Pancreas (tissue), 10 donors: ENCODE data around the gene NLGN4Y. TPM values are rescaled to one million over a fixed set of nuclear protein-coding genes. Genes with fewer than 3 reads are reported as not detected.

Source experiments
- ATAC-seq, 4 donors: fragments of 200-7000 bp; cut with Tn5 transposase; one replicate each; pipeline versions ENCODE4 v1.8.0 to v1.9.1; 2020; ENCODE audit warnings: mild to moderate bottlenecking in 4 of 4, moderate library complexity in 4 of 4
- DNase-seq, 6 donors: peaks; one replicate each; pipeline ENCODE4 v3.0.0-alpha.2; 2020
- FAIRE-seq: peaks from 2 replicates; lab custom pipeline; 2012; peaks lifted over from hg19 to GRCh38; lab: Jason Lieb, UNC
- H3K27ac ChIP-seq, 4 donors: fragments of 200-600 bp; sonication (generic); 1 replicate in 3 of 4; 2 replicates in 1 of 4; pipeline versions ENCODE4 v1.5.0 to v1.8.0; 2020
- H3K27me3 ChIP-seq, 4 donors: fragments of 200-600 bp; one replicate each; pipeline ENCODE4 v1.8.0; 2021
- H3K36me3 ChIP-seq, 3 donors: fragments of 200-600 bp; sonication (generic) in 1 of 3; one replicate each; pipeline versions ENCODE4 v1.5.0 to v1.8.0; 2020 to 2021
- H3K4me1 ChIP-seq, 3 donors: fragments of 200-600 bp; one replicate each; pipeline ENCODE4 v1.8.0; 2021
- H3K4me3 ChIP-seq, 4 donors: fragments of 200-600 bp; sonication (generic) in 2 of 4; one replicate each; pipeline versions ENCODE4 v1.5.0 to v1.8.0; 2020 to 2021
- H3K9me3 ChIP-seq, 4 donors: fragments of 200-600 bp; one replicate each; pipeline ENCODE4 v1.8.0; 2021
- WGBS, 2 donors: extraction: QIAGEN DNeasy Blood & Tissue Kit; methylation state at CpG; one replicate each; pipeline ENCODE4 v1.1.7; 2013; 5-methylcytosine and 5-hydroxymethylcytosine counted together
- intact Hi-C, 3 donors: fragments of 100-400 bp; cut with DNase I; formaldehyde crosslinking; loops; one replicate each; pipeline versions ENCODE4 v1.11.1 to v1.14.2; 2022
- polyA plus RNA-seq, 2 donors: library from polyadenylated mRNA; stranded (reverse); fragments of 200-250 nt; gene quantifications; one replicate each; pipeline ENCODE4 v1.2.3, GENCODE V29; 2013
- total RNA-seq, 6 donors: library from RNA; stranded (reverse); fragmentation: NEBNext Ultra II Directional in 4 of 6; extraction: Animal tissue kit (Norgen Biotek cat#: 25700) in 4 of 6; gene quantifications; one replicate each; pipeline versions ENCODE4 v1.2.1 to v1.2.4, GENCODE V29; 2021 to 2023
- TF ChIP-seq, protein P1 (sequence below), 4 donors: fragments of 200-600 bp; sonication (generic) in 3 of 4; IDR thresholded peaks; one replicate each; pipeline versions ENCODE4 v1.5.0 to v1.8.0; 2021; ENCODE audit warnings: antibody characterized with exemption in 4 of 4
- donor health status: healthy with polysubstance abuse.
- donor health status: DM: no; HTN: no; CAD: no; lungs with moderate emphysema.
- donor health status: DM: no; HTN: no; CAD: no.
- donor health status: control.
- donor health status: control.
- donor health status: Bipolar disorder and iron deficiency.
- donor health status: DM: yes; HTN: yes; CAD: no.
- donor health status: DM: no; HTN: no; CAD: no.
- donor health status: DM: no; HTN: no; CAD: no.
- donor health status: DM: yes; HTN: yes; CAD: no.

NLGN4Y gene
- total and polyA plus RNA-seq, 8 donors = 2.3 to 2.5 TPM; not detected in 6

DNA sequence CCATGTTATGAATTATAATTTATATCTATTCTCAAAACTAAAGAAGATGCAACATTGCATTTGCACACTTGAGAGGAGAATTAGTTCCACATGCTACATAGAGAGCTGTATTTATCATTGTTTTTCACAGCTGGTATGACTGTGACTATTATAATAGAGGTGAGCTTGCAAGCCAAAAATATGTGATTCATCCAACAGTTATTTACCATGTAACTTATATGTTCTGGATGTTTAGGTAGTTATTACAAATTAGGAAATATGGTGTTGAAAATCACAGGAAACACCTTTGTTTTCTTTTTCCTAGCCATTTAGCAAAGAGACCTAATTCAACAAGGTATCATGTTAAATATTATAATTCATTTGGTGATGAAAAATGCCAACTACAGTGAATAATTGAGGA lies 183.8 kb downstream of the NLGN4Y start:
- TF ChIP-seq, protein P1, sequence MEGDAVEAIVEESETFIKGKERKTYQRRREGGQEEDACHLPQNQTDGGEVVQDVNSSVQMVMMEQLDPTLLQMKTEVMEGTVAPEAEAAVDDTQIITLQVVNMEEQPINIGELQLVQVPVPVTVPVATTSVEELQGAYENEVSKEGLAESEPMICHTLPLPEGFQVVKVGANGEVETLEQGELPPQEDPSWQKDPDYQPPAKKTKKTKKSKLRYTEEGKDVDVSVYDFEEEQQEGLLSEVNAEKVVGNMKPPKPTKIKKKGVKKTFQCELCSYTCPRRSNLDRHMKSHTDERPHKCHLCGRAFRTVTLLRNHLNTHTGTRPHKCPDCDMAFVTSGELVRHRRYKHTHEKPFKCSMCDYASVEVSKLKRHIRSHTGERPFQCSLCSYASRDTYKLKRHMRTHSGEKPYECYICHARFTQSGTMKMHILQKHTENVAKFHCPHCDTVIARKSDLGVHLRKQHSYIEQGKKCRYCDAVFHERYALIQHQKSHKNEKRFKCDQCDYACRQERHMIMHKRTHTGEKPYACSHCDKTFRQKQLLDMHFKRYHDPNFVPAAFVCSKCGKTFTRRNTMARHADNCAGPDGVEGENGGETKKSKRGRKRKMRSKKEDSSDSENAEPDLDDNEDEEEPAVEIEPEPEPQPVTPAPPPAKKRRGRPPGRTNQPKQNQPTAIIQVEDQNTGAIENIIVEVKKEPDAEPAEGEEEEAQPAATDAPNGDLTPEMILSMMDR (IDR thresholded peaks at IDR 0.05) = no peak
- Histone ChIP-seq H3K36me3 (no peaks in the 10 kb centered on the region), H3K4me3 (no peak overlapping the region), H3K27me3 (no peaks in the 10 kb centered on the region), H3K4me1 (no peaks in the 10 kb centered on the region), H3K9me3 (no peaks in the 10 kb centered on the region), H3K27ac (no peak overlapping the region)
- ATAC-seq = no peak
- intact Hi-C loops = no loop called here
- FAIRE-seq = no peak
- DNase-seq = no peak

DNA sequence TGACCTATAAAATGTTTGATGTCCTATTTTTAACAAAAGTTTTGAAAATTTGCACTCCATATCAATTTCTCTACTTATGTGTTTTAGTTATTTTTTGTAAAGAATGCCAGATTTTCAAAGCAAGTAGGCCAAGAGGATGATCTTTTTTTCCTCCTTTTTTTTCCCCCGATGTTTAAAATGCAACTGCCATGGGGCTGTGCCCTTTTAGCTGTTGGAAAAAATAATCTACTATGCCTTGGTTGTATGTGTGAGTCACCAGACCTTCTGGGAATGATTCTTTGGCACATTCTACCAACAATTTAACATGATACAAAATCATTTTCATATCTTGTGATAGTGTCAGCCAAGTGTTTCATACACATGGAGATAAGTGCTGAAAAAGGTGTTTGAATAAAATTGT lies 217.3 kb downstream of the NLGN4Y start:
- no peak for DNase-seq
- 67% methylated on average over 1 of the region's 1 CpG; no CpG with 5 or more reads in 1 of the 2 donors for WGBS, 2 donors
- TF ChIP-seq, protein P1 (IDR thresholded peaks at IDR 0.05) = no peak
- intact Hi-C loops = no loop called here
- no peak for FAIRE-seq
- Histone ChIP-seq H3K27ac (no peak overlapping the region), H3K4me1 (no peaks in the 10 kb centered on the region), H3K9me3 (no peaks in the 10 kb centered on the region), H3K4me3 (no peak overlapping the region), H3K27me3 (no peaks in the 10 kb centered on the region), H3K36me3 (no peaks in the 10 kb centered on the region)
- ATAC-seq = no peak

DNA sequence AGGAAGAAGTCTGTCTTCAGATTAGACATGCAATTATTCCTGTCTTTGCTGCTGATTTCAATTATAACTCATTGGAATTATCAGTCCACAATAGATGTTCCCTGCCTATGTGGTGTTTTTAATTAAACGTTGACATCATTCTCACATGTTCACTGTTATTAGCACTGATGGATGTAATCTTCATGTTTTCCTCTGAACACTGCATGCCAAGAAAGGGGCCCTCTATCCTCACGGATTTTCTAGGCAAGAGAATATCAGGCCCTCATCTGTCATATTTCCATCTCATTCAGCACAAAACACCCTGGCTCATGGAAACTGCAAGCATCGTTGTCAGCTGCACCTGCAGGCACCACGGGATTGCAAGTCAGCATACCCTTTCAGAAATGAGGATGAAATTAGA lies 224.0 kb downstream of the NLGN4Y start:
- intact Hi-C loops = no loop called here
- Histone ChIP-seq H3K27me3 (no peaks in the 10 kb centered on the region), H3K27ac (no peak overlapping the region), H3K36me3 (no peaks in the 10 kb centered on the region), H3K9me3 (no peaks in the 10 kb centered on the region), H3K4me1 (no peaks in the 10 kb centered on the region), H3K4me3 (no peak overlapping the region)
- WGBS, 2 donors = 50% methylated on average over 4 of the region's 4 CpGs; no CpG with 5 or more reads in 1 of the 2 donors
- no peak for FAIRE-seq
- TF ChIP-seq, protein P1 (IDR thresholded peaks at IDR 0.05) = no peak
- no peak for ATAC-seq
- DNase-seq = no peak

DNA sequence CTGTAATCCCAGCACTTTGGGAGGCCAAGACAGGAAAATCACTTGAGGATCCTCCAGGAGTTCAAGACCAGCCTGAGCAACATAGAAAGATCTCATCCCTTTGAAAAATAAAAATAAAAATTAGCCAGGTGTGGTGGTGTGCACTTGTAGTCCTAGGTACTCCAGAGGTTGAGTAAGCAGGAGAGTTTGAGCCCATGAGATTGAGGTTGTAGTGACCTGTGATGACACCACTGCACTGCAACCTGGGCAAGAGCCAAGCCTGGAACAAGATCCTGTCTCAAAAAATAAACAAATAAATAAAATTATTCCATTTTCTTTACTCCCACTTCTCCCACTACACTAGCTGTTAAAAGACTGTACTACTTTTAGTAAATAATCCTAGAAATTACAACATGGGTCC lies 231.2 kb downstream of the NLGN4Y start:
- ATAC-seq (no peak), FAIRE-seq (no peak), DNase-seq (no peak)
- H3K9me3 ChIP-seq = no peaks in the 10 kb centered on the region
- no peak overlapping the region for H3K27ac ChIP-seq
- H3K4me3 ChIP-seq = no peak overlapping the region
- H3K36me3 ChIP-seq = no peaks in the 10 kb centered on the region
- TF ChIP-seq, protein P1 (IDR thresholded peaks at IDR 0.05) = no peak
- intact Hi-C loops = no loop called here
- no peaks in the 10 kb centered on the region for H3K4me1 ChIP-seq
- H3K27me3 ChIP-seq = no peaks in the 10 kb centered on the region

DNA sequence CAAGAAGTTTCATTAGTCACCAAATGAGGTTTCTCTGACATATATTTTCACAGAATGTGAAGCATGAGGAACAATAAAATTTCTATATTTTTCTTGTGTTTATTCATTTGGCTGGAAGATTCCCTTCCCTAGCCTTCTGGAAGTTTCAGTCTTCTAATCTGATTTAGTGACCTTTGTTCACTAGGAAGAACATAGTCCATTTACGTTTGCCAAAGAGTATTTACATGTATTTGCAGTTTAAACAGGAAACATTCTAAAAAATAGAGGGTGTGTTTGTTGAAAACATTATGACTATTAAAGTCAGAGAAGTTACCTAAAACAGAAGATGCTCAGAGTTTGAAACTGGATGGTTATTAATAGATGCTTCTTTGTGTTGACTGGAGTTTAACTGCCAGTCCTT lies 238.6 kb downstream of the NLGN4Y start:
- ATAC-seq = no peak
- Histone ChIP-seq H3K27me3 (no peaks in the 10 kb centered on the region), H3K4me1 (no peaks in the 10 kb centered on the region), H3K4me3 (no peak overlapping the region), H3K27ac (no peak overlapping the region), H3K9me3 (no peaks in the 10 kb centered on the region), H3K36me3 (no peaks in the 10 kb centered on the region)
- FAIRE-seq = no peak
- DNase-seq = no peak
- TF ChIP-seq, protein P1 (IDR thresholded peaks at IDR 0.05) = no peak
- intact Hi-C loops = no loop called here
- 45% methylated on average over 1 of the region's 1 CpG; no CpG with 5 or more reads in 1 of the 2 donors for WGBS, 2 donors
